ENCODE results near the gene GPC6.

DNA sequence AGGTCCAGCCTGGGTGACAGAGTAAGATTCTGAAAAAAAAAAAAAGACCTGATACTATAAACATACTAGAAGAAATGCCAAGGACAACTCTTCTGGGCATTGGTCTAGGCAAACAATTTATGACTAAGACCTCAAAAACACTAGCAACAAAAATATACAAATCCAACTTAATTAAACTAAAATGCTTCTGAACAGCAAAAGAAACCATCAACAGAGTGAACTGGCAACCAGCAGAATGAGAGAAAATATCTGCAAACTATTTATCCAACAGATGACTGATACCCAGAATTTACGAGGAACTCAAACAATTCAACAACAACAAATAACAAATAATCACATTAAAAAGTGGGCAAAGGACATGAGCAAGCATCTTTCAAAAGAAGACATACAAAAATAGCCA, 26.8 kb upstream of the GPC6 start:
- TF ChIP-seq, protein P1, sequence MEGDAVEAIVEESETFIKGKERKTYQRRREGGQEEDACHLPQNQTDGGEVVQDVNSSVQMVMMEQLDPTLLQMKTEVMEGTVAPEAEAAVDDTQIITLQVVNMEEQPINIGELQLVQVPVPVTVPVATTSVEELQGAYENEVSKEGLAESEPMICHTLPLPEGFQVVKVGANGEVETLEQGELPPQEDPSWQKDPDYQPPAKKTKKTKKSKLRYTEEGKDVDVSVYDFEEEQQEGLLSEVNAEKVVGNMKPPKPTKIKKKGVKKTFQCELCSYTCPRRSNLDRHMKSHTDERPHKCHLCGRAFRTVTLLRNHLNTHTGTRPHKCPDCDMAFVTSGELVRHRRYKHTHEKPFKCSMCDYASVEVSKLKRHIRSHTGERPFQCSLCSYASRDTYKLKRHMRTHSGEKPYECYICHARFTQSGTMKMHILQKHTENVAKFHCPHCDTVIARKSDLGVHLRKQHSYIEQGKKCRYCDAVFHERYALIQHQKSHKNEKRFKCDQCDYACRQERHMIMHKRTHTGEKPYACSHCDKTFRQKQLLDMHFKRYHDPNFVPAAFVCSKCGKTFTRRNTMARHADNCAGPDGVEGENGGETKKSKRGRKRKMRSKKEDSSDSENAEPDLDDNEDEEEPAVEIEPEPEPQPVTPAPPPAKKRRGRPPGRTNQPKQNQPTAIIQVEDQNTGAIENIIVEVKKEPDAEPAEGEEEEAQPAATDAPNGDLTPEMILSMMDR (IDR thresholded peaks at IDR 0.05; ENCODE audit: low read depth, low read length): no peak
- no peak for TF ChIP-seq POLR2A (IDR thresholded peaks at IDR 0.05; ENCODE audit: extremely low read depth, insufficient read length)
- TF ChIP-seq MYC (IDR thresholded peaks at IDR 0.05; ENCODE audit: low read depth, low read length): no peak
- TF ChIP-seq, protein P2, sequence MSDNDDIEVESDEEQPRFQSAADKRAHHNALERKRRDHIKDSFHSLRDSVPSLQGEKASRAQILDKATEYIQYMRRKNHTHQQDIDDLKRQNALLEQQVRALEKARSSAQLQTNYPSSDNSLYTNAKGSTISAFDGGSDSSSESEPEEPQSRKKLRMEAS (IDR thresholded peaks at IDR 0.05; ENCODE audit: low read depth, low read length): no peak

Measured in NB4 (cell line).